ENCODE results near the gene COL15A1.
A peak's percentile ranks its signal among the peaks of the same experiment; 100 is the strongest.

The COL15A1 gene

DNA sequence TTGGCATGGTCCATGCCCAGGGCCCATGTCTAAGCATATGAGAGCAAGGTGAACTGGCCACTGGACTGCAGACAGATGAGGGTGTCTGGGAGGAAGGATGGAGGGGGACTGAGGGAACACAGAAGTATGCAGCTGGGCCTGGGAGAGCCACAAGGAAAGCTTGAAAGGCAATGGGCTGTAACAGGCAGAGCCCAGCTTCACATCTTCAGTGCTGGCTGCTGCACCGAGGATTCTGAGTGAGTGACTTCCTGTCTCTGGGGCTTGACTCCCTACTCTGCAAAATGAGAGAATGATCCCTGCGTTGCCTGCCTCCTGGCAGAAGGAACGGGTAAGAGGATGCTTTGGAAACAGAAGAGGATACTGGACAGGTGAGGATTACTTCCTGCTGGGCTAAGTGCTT, 29.0 kb downstream of the COL15A1 start:
- no peak for DNase-seq (ENCODE audit: low spot score)

DNA sequence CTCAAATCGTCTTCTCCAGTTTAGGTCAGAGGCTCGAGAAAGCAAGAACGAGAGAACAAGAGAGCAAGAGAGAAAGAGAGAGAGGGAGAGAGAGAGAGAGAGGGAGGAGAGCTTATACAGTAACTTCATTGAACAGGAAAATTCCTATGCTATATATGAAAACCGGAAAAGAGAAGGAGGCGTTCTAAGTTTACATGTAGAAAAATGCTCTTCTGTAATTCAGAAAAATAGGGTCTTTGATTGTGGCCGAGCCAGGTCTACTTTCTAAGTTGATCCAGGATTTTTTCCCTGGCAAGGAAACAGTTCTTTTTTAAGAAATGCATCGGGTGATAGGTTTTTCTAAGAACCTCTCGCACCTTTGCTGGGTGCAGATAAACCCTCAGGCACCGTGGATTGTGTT, 29.5 kb downstream of the COL15A1 start:
- no peak for DNase-seq (ENCODE audit: low spot score)

GRCh38 chr9:98973576-98973975, 29.9 kb downstream of the COL15A1 start:
- no peak for DNase-seq (ENCODE audit: low spot score)

- DNase-seq (ENCODE audit: low spot score) = no peak
Observed at GRCh38 chr9:98974106-98974505, 30.4 kb downstream of the COL15A1 start.

- no peak for DNase-seq (ENCODE audit: low spot score)
Observed at GRCh38 chr9:98974554-98974953, 30.8 kb downstream of the COL15A1 start.

GRCh38 chr9:98974994-98975712, 31.4 kb downstream of the COL15A1 start:
- peak; percentile 94 for DNase-seq (ENCODE audit: low spot score)

GRCh38 chr9:98975838-98976237, 32.1 kb downstream of the COL15A1 start:
- no peak for DNase-seq (ENCODE audit: low spot score)

GRCh38 chr9:98977246-98977714, 33.6 kb downstream of the COL15A1 start:
- DNase-seq (ENCODE audit: low spot score) = no peak

DNA sequence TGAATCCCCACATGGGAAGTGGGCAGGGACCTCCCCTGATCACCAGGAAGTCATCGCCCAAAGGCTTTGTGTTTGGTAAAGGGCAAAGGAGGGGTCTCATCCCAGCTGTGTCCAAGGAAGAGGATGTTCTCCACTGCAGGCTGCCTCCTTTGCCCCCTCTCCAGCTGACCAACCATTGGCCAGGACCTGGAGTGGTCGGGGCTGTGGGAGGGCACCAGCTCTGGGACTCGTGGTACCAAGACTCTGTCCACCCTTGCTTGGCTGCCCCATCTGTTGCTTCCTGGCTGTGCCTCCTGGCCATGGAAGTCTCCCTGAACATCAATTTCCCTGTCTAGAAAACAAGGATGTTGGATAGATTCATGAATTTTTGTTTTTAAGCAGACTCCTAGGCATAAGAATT, 34.1 kb downstream of the COL15A1 start:
- no peak for DNase-seq (ENCODE audit: low spot score)

DNA sequence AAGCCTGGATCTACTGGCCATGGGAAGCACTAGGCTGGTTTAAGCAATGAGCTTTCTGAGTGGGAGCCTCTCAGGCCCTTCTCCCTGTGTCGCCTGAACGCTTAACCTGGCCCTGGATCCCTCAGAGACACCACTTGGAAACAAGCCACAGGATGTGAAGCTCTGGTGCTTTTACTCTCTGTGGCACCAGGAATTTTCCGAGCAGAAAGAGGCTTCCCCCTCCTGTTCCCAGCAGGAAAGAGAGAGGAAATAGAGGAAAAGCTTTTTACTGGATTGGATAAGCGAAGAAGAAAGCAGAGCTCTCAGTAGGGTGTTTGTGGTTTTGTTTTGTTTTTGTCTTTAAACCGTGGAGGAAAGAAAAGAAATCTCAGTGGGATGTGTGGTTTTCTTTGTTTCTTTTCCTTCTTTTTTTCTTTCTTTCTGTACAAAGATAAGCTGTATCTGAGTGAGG, 34.5 kb downstream of the COL15A1 start:
- peak; percentile 49 for DNase-seq (ENCODE audit: low spot score)

DNA sequence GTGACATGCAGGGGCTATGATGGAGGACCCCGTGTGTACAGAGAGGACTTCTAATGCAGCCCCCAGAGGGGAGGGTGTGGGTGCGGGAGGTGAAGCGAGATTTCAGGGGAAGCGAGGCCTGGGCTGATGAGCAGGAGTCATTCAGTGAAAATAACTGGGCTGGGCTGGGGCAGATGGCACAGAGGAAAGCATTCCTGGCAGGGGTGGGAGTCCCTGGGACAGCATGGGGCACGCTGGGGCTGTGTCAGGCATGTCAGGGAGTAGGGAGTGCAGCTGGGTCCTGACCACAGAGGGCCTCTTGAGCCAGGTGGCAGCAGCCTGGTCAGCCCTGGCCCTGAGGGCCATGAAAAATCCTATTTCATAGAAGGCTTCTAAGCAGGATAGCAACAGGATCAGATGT, 36.6 kb downstream of the COL15A1 start:
- no peak for DNase-seq (ENCODE audit: low spot score)

- no peak for DNase-seq (ENCODE audit: low spot score)
Observed at GRCh38 chr9:98983295-98984268, 39.9 kb downstream of the COL15A1 start.

DNA sequence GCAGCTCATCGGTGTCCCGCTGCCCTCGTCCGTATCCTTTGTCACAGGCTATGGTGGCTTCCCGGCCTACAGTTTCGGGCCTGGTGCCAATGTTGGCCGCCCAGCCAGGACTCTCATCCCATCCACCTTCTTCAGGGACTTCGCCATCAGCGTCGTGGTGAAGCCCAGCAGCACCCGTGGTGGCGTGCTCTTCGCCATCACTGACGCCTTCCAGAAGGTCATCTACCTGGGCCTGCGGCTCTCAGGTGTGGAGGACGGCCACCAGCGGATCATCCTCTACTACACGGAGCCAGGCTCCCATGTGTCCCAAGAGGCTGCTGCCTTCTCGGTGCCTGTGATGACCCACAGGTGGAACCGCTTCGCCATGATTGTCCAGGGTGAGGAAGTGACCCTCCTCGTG, 41.9 kb downstream of the COL15A1 start:
- no peak for DNase-seq (ENCODE audit: low spot score)

DNA sequence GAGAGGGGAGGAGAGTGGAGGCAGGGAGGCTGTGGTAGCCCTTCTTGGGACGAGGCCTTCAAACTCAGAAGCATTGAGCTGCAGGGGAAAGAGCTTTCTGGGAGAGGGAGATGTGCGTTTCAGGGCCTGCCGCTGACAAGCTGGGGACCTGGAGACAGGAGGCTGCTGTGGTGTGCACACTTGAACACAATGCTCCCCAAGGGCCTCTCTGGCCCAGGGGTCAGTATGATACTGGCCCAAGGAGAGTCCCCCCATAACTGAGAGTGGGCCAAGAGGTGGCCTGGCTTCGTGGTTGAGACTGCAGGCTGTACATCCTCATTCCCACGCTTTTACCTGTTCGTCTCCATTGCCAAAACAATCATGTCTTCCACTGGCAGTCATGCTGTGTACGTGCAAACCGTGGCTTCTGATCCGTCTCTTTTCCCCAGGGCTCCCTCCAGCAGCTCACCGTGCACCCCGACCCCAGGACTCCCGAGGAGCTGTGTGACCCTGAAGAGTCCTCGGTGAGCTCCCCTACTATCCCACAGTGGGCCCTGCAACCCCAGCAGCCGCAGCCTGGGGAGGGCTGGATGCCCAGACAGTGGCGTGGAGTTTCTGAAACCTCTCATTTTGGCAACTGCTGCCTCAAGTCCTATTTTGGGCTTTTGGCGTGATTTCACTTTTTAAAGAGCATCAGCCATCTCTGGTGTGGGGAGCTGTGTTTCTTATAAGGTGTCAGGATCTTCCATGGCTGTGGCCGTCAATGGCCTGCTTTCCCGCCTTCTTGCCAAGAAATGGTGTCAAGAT, 43.4 kb downstream of the COL15A1 start:
- no peak for DNase-seq (ENCODE audit: low spot score)

DNA sequence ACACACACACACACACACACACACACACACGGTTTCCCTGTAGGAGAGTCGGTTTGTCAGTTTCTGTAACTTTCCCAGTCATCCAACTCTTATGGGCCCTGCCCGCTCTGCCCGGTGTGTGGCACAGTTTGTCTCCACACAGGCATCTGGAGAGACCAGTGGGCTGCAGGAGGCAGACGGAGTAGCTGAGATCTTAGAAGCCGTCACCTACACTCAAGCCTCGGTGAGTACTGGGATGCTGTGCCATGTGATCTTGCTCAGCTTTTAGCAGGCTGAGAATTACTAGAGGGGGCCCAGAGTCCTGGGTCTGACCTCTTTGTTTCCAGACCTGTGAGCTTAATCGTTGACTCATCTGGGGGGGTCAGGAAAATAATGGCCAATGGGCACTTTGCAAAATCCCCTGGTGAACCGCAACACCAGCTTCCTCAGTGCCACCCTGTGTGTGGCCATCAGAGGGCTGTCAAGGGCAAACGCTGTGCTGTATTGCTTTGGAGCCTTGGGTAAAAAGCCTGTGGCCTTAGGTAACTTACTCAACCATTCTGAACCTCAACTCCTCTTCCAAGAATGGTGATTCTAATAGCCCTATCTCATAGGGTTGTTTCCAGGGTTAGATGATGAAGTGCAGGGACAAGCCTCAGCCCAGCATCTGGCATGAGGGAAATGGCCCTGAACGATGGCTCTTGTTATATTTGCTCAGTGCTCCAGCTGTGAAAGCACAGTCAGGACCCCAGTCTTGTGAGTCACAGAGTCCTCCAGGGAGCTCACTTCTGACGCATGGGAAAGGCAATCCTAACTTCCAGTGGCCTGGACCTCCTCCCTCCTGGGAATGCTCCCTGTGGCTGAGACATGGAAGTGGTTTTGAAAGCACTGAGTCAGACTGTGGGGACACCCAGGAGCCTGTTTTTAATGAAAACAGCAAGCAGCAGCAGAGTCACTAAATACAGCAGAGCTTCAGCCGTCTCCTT, 45.6 kb downstream of the COL15A1 start:
- DNase-seq (ENCODE audit: low spot score) = no peak

GRCh38 chr9:98990181-98990870, 46.6 kb downstream of the COL15A1 start:
- DNase-seq (ENCODE audit: low spot score) = no peak

DNA sequence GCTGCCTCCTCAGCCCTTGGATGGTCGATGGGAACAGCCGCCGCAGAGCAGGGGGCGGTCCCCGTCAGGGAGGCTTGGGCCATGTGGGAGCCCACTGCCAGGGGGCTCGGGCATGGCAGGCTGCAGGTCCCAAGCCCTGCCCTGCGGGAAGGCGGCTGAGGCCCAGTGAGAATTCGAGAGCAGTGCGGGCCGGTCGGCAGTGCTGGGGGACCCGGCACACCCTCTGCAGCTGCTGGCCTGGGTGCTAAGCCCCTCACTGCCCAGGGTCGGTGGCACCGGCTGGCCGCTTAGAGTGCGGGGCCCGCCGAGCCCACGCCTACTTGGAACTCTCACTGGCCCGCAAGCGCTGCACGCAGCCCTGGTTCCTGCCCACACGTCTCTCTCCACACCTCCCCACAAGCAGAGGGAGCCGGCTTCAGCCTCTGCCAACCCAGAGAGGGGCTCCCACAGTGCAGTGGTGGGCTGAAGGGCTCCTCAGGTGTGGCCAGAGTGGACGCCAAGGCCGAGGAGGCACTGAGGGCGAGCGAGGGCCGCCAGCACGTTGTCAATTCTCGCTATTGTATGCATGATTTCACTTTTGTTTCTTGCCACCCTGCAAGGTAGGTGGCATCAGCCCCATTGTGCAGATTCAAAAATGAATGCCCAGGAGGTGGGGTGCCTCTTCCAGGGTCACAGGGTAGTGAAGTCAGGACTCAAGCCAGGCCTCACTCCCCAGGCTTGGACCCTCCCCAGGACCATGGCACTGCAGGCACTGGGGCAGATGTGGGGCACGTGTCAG, 48.6 kb downstream of the COL15A1 start:
- DNase-seq (ENCODE audit: low spot score) = no peak

GRCh38 chr9:98992885-98993569, 49.3 kb downstream of the COL15A1 start:
- no peak for DNase-seq (ENCODE audit: low spot score)

DNA sequence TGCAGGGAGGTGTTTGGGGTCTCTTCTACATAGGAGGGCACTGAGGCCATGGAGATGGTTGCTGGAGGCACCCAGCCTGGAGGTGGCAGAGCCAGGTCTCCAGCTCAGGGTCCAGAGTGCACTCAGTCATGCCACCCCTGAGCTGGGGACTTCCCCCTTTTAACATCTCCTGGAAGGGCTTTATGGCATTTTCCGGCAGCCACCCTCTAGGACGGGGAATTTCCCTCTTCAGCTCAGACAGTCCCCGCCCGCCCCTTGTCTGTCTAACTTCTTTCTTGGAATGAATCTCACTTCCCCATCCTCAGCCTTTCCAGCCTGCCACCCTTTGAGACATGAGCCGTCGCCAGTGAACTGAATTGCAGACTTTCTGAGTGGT, 49.9 kb downstream of the COL15A1 start:
- DNase-seq (ENCODE audit: low spot score) = no peak
